ENCODE measurements around the gene SERPINA12.

SERPINA12 gene

DNA sequence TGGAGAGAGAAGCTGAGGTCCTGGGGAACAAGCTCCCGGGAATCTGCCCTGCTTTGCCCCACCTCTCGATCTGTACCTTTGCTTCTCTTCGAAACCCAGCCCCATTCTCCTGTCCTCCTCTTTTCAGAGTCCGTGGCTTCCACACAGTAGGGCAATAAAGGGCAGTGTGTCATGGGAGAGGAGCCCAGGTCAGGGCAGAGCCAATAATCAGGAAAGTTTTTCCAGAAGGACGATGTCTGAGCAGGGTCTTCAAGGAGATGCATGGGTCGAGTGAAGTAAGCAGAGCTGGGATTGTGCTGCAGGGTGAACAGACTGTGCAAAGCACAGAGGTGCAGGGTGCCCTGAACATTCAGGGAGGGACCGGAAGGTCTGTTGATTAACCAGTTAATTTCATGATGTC lies 29.9 kb upstream of the SERPINA12 start:
- TF ChIP-seq TAF1 (IDR thresholded peaks at IDR 0.05; ENCODE audit: low read depth, low read length): no peak
- TF ChIP-seq POLR2AphosphoS5 (IDR thresholded peaks at IDR 0.05; ENCODE audit: low read depth, low read length): no peak
- TF ChIP-seq SPI1 (IDR thresholded peaks at IDR 0.05; ENCODE audit: low read depth, low read length): no peak
- no peak for TF ChIP-seq PAX5 (IDR thresholded peaks at IDR 0.05; ENCODE audit: insufficient read depth, low read length, severe bottlenecking)
- TF ChIP-seq POLR2A (IDR thresholded peaks at IDR 0.05; ENCODE audit: low read depth, low read length): no peak

DNA sequence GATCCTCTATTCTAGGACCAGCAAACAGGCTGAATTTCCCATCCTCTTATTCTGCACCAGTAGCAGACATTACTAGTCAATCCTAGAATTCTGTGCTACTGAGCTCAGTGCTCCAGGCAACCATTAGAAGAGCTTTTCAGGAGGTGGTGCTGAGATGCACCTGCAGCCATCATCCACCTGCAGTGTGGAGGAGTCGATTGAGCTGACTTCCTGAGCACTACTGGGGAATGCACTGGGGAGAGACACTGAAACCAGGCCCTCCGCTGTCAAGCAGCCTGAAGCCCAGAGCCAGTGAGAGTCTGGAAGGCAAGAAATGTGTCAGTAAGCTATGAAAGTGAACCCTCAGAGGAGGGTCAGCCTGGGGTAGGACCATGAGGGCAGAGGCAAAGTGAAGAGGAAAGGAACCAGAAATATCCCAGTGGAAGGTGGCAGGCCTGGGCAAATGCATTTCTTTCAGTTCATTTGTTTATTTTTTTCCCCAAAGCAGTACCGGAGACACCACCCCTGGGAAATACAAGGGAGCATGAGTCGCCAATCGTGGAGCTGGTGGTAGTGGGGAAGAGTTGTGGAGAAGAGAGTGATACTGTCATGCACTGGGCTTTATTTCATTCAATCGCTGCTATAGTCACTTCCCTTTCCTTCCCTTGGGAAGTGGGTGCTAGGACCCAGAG lies 28.9 kb upstream of the SERPINA12 start:
- FAIRE-seq (no peak), DNase-seq (ENCODE audit: insufficient read length, low spot score) (no peak)
- TF ChIP-seq SPI1 (IDR thresholded peaks at IDR 0.05; ENCODE audit: low read depth, low read length) (no peak), PAX5 (IDR thresholded peaks at IDR 0.05; ENCODE audit: insufficient read depth, low read length, severe bottlenecking) (no peak), POU2F2 (IDR thresholded peaks at IDR 0.05; ENCODE audit: low read depth, low read length) (no peak), POLR2A (IDR thresholded peaks at IDR 0.05; ENCODE audit: low read depth, low read length) (no peak), TAF1 (IDR thresholded peaks at IDR 0.05; ENCODE audit: low read depth, low read length) (no peak), POLR2AphosphoS5 (IDR thresholded peaks at IDR 0.05; ENCODE audit: low read depth, low read length) (no peak)

More for the DNA sequence above, 29.9 kb upstream of the SERPINA12 start:
- FAIRE-seq (no peak), DNase-seq (ENCODE audit: insufficient read length, low spot score) (no peak)

DNA sequence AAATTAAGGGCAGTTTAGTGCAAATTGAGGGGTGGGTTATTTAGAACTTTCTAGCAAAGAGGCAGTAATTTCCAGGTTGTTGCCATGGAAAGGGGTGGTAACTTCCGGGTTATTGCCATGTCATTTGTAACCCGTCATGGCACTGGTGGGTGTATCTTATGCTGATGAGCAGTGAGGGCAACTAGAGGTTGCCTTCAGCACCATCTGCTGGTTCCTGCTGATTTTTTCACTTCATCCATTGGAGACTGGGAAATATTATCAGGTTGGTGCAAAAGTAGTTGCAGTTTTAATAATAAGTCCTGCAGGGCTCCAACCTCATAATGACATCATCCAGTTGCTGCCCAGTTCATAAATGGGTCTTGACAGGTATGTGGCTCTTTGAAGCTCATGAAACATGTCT lies 27.6 kb upstream of the SERPINA12 start:
- DNase-seq (ENCODE audit: insufficient read length, low spot score) (no peak), FAIRE-seq (no peak)

DNA sequence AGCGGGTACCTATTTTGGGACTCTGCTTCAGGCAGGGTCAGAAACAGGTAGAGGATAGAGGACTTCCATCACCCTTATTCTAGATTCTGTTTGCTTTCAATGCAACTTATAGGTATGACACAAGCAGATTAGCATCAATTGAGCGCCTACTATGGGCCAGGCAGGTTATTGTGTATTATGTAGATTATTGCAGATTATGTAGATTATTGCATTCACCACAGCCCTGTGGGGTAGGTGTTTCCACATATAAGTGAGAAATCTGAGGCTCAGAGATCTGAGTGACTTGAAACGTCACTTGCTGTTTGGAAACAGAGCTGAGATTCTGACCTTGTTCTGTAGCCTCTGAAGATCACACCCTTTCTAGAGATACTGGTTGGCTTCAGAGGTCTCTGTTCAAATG lies 26.2 kb upstream of the SERPINA12 start:
- no peak for DNase-seq (ENCODE audit: insufficient read length, low spot score)
- no peak for FAIRE-seq
- no peak for TF ChIP-seq PAX5 (IDR thresholded peaks at IDR 0.05; ENCODE audit: insufficient read depth, low read length, severe bottlenecking)
- TF ChIP-seq TAF1 (IDR thresholded peaks at IDR 0.05; ENCODE audit: low read depth, low read length): no peak
- no peak for TF ChIP-seq POLR2AphosphoS5 (IDR thresholded peaks at IDR 0.05; ENCODE audit: low read depth, low read length)
- TF ChIP-seq POLR2A (IDR thresholded peaks at IDR 0.05; ENCODE audit: low read depth, low read length): no peak
- no peak for TF ChIP-seq SPI1 (IDR thresholded peaks at IDR 0.05; ENCODE audit: low read depth, low read length)
- TF ChIP-seq POU2F2 (IDR thresholded peaks at IDR 0.05; ENCODE audit: low read depth, low read length): no peak

More for the DNA sequence above, 27.6 kb upstream of the SERPINA12 start:
- TF ChIP-seq POLR2AphosphoS5 (IDR thresholded peaks at IDR 0.05; ENCODE audit: low read depth, low read length) (no peak), TAF1 (IDR thresholded peaks at IDR 0.05; ENCODE audit: low read depth, low read length) (no peak), POU2F2 (IDR thresholded peaks at IDR 0.05; ENCODE audit: low read depth, low read length) (no peak), SPI1 (IDR thresholded peaks at IDR 0.05; ENCODE audit: low read depth, low read length) (no peak), PAX5 (IDR thresholded peaks at IDR 0.05; ENCODE audit: insufficient read depth, low read length, severe bottlenecking) (no peak), POLR2A (IDR thresholded peaks at IDR 0.05; ENCODE audit: low read depth, low read length) (no peak)

DNA sequence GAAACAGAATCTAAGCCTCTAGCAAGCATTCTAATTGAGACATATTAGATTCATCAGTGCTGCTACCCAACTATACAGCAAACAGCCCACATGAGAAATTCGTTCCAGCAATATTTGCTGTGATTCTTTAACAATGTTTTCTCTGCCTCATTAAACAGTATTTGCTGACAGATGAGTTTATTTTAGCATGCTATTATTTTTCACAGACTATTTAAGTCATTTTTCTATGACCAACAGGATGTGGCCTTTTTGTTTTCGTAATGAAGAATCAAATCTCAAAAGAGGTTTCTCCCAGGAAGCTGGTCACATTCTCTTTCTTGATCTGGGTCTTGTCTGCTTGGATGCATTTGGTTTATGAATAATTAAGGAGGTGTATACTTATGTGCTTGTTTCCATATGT lies 23.2 kb upstream of the SERPINA12 start:
- FAIRE-seq: no peak
- TF ChIP-seq POLR2AphosphoS5 (IDR thresholded peaks at IDR 0.05; ENCODE audit: low read depth, low read length): no peak
- TF ChIP-seq POLR2A (IDR thresholded peaks at IDR 0.05; ENCODE audit: low read depth, low read length): no peak
- DNase-seq (ENCODE audit: insufficient read length, low spot score): no peak

DNA sequence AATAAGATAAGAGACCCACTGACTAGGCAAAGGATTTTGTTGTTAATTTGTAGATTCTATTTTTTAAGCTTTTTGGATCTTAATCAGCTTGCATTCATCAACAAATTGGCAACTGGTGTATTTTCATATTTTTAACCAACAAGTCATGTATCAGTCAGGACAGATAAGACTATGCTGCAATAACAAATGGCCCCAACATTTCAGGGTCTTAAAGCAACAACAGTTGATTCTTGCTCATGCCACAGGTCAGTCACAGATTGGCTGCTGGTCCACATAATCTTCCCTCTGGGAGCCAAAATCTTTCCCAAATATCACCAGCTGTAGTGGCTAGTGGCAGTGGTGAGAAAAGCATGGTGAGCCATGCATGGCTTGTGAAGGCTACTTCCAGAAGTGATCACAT lies 21.9 kb upstream of the SERPINA12 start:
- TF ChIP-seq POU2F2 (IDR thresholded peaks at IDR 0.05; ENCODE audit: low read depth, low read length) (no peak), TAF1 (IDR thresholded peaks at IDR 0.05; ENCODE audit: low read depth, low read length) (no peak), POLR2AphosphoS5 (IDR thresholded peaks at IDR 0.05; ENCODE audit: low read depth, low read length) (no peak), SPI1 (IDR thresholded peaks at IDR 0.05; ENCODE audit: low read depth, low read length) (no peak), POLR2A (IDR thresholded peaks at IDR 0.05; ENCODE audit: low read depth, low read length) (no peak), PAX5 (IDR thresholded peaks at IDR 0.05; ENCODE audit: insufficient read depth, low read length, severe bottlenecking) (no peak)
- FAIRE-seq (no peak), DNase-seq (ENCODE audit: insufficient read length, low spot score) (no peak)

DNA sequence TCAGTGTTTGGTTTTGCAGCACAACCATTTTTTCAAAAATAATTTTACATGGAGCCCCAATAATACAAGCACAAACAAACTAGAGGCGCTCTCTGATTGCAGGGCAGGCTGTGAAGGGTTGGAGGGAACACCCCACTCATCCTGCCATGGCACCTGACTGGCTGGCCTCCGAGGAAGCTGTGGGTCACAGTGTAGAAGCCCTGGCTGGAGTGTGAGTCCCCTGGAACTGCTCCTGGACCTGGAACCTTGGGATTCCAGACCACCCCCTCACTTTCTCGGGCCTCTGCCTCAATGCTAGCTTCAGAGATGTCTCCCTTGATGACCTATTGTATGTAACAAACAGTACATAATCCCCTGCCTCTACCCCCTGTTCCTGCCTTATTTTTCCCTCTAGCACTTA lies 14.8 kb upstream of the SERPINA12 start:
- FAIRE-seq (no peak), DNase-seq (ENCODE audit: insufficient read length, low spot score) (no peak)
- no peak for TF ChIP-seq POU2F2 (IDR thresholded peaks at IDR 0.05; ENCODE audit: low read depth, low read length)
- TF ChIP-seq SPI1 (IDR thresholded peaks at IDR 0.05; ENCODE audit: low read depth, low read length): no peak
- TF ChIP-seq POLR2AphosphoS5 (IDR thresholded peaks at IDR 0.05; ENCODE audit: low read depth, low read length): no peak
- no peak for TF ChIP-seq POLR2A (IDR thresholded peaks at IDR 0.05; ENCODE audit: low read depth, low read length)
- TF ChIP-seq TAF1 (IDR thresholded peaks at IDR 0.05; ENCODE audit: low read depth, low read length): no peak
- no peak for TF ChIP-seq PAX5 (IDR thresholded peaks at IDR 0.05; ENCODE audit: insufficient read depth, low read length, severe bottlenecking)

DNA sequence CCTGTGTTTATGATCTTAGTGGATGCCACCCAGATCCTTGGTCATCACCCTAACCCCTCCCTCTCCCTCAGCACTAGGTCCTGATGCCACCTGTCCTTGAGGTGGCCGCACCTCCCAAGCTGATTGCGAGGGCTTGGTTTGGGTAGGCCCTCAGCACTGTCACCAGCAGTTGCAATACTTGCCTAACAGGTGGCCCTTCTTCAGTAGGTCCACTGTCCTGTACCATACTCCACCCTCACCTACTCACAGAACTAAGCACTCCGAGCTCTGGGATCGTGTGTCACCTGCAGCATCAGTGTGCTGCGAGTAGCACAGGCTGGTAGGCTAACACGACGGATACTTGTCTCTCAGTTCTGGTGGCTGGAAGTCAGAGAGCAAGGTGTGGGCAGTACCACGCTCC lies 14.0 kb upstream of the SERPINA12 start:
- DNase-seq (ENCODE audit: insufficient read length, low spot score): no peak
- TF ChIP-seq PAX5 (IDR thresholded peaks at IDR 0.05; ENCODE audit: insufficient read depth, low read length, severe bottlenecking) (no peak), TAF1 (IDR thresholded peaks at IDR 0.05; ENCODE audit: low read depth, low read length) (no peak), POLR2A (IDR thresholded peaks at IDR 0.05; ENCODE audit: low read depth, low read length) (no peak), POU2F2 (IDR thresholded peaks at IDR 0.05; ENCODE audit: low read depth, low read length) (no peak), SPI1 (IDR thresholded peaks at IDR 0.05; ENCODE audit: low read depth, low read length) (no peak), POLR2AphosphoS5 (IDR thresholded peaks at IDR 0.05; ENCODE audit: low read depth, low read length) (no peak)
- no peak for FAIRE-seq

DNA sequence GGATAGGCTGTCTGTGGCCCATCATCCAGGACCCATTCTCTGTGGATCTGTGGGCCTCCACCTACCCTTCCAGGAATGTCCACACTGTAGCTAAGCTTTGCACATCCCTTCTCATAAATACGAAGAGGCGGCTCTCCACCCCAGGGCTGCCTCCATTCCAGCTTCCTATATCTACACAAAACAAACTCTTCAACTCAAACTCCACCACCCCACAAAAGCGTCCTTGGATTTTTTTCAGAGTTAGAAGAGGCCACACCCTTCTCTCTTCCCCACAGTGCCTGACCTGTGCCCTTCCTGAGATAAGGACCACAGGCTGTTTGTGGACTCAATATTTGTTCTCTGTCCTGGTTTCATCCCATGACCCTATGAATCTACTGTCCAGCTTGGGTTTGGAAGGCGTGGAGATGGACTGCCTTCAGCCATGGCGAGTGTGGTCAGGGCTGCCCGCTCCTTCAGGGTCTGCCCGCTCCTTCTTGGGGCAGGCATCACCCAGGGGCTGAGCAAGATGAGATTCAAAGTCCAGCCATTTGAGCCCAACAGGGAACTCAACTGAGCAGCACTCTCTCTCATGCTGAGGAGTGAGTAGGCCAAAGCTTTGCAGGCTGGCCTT lies 13.0 kb upstream of the SERPINA12 start:
- TF ChIP-seq TAF1 (IDR thresholded peaks at IDR 0.05; ENCODE audit: low read depth, low read length): no peak
- FAIRE-seq: no peak
- no peak for DNase-seq (ENCODE audit: insufficient read length, low spot score)

Measured in GM12891 (cell line).